HG03442 (cell line): ENCODE data around the gene MRPL18.
"Not testable (repeated sequence)": the region's sequence is repeated elsewhere in the genome, so short reads cannot be mapped to it uniquely, and the experiment has no call there.

Source experiments
- ATAC-seq: cut with Tn5 transposase; IDR thresholded peaks from one replicate; pipeline ENCODE4 v1.9.1; 2021; ENCODE audit warnings: mild to moderate bottlenecking, moderate library complexity; ENCODE audit not compliant: unreplicated experiment

Gene MRPL18

GRCh38 chr6:159772196-159772595, 18.1 kb upstream of the MRPL18 start:
- ATAC-seq, result no peak

- ATAC-seq, result no peak
Observed at GRCh38 chr6:159777240-159777904, 12.9 kb upstream of the MRPL18 start.

- no peak for ATAC-seq
Observed at GRCh38 chr6:159778131-159778530, 12.1 kb upstream of the MRPL18 start.

GRCh38 chr6:159778542-159779103, 11.6 kb upstream of the MRPL18 start:
- no peak for ATAC-seq

- ATAC-seq, result no peak
Observed at GRCh38 chr6:159788276-159788675, 2.0 kb upstream of the MRPL18 start.

- ATAC-seq, result no peak
Observed at GRCh38 chr6:159788753-159789376, 1.4 kb upstream of the MRPL18 start.

- peak; percentile 67 for ATAC-seq
Observed at GRCh38 chr6:159789377-159790148, 704 bp upstream of the MRPL18 start, which contains the start of gene TCP1. Gene TCP1, minus strand, starts transcription at chr6:159789602. Its CDS starts 134 bp downstream, at chr6:159789468.

GRCh38 chr6:159790956-159791598, 810 bp downstream of the MRPL18 start:
- ATAC-seq, result no peak

- not testable (repeated sequence) for ATAC-seq
Observed at GRCh38 chr6:159794976-159795375, 4.7 kb downstream of the MRPL18 start.

GRCh38 chr6:159797554-159797953, 7.3 kb downstream of the MRPL18 start:
- no peak for ATAC-seq

- no peak for ATAC-seq
Observed at GRCh38 chr6:159800141-159800865, 10.0 kb downstream of the MRPL18 start, which contains the start of gene PNLDC1. Gene PNLDC1, plus strand, starts transcription at chr6:159800276. Its CDS starts 32 bp downstream, at chr6:159800308.

- no peak for ATAC-seq
Observed at GRCh38 chr6:159801935-159802334, 11.7 kb downstream of the MRPL18 start.

- no peak for ATAC-seq
Observed at GRCh38 chr6:159804504-159804903, 14.2 kb downstream of the MRPL18 start.

- no peak for ATAC-seq
Observed at GRCh38 chr6:159805440-159806020, 15.3 kb downstream of the MRPL18 start.

GRCh38 chr6:159806021-159806458, 15.8 kb downstream of the MRPL18 start:
- ATAC-seq, result no peak

GRCh38 chr6:159807150-159807858, 17.0 kb downstream of the MRPL18 start:
- ATAC-seq, result no peak

GRCh38 chr6:159808647-159809046, 18.4 kb downstream of the MRPL18 start:
- no peak for ATAC-seq

GRCh38 chr6:159809149-159809548, 18.9 kb downstream of the MRPL18 start:
- ATAC-seq, result no peak

GRCh38 chr6:159813781-159814180, 23.5 kb downstream of the MRPL18 start:
- ATAC-seq, result no peak
